WTC11 (cell line): ENCODE results near the gene STAM. TPM values are rescaled to one million over a fixed set of nuclear protein-coding genes. Genes with fewer than 3 reads are reported as not detected.

Source experiments
- ATAC-seq: fragments of 200-7000 bp; cut with Tn5 transposase; 2 replicates; pipeline ENCODE4 v1.10.0; 2021; ENCODE audit warnings: mild to moderate bottlenecking, moderate library complexity
- CTCF ChIA-PET: fragments of 300-600 bp; sonication (Branson Sonifier 250); formaldehyde crosslinking; loops from one replicate; lab custom pipeline; 2021; ENCODE audit warnings: antibody characterized with exemption; lab: Charles Lee
- POLR2A ChIA-PET: fragments of 350-600 bp; sonication (Branson Sonifier 250); formaldehyde crosslinking; loops from one replicate; lab custom pipeline; 2021; ENCODE audit warnings: antibody characterized with exemption; lab: Charles Lee
- DNase-seq: peaks from one replicate; pipeline ENCODE4 v3.0.0; 2021; ENCODE audit warnings: low spot score
- H3K27ac Mint-ChIP-seq: 2 replicates; pipeline ENCODE4 v1.8.0; 2021; ENCODE audit warnings: mixed read lengths
- H3K27me3 Mint-ChIP-seq: 2 replicates; pipeline ENCODE4 v1.8.0; 2021; ENCODE audit warnings: low read depth, mild to moderate bottlenecking, moderate library complexity, mixed read lengths
- H3K36me3 Mint-ChIP-seq: 2 replicates; pipeline ENCODE4 v1.8.0; 2021; ENCODE audit warnings: mixed read lengths
- H3K4me1 Mint-ChIP-seq: 2 replicates; pipeline ENCODE4 v1.8.0; 2022; ENCODE audit warnings: mixed read lengths
- H3K4me3 Mint-ChIP-seq: 2 replicates; pipeline ENCODE4 v1.8.0; 2021; ENCODE audit warnings: mild to moderate bottlenecking, moderate library complexity, mixed read lengths
- H3K9me3 Mint-ChIP-seq: 2 replicates; pipeline ENCODE4 v1.8.0; 2021; ENCODE audit warnings: mixed read lengths
- ATF1 ChIP-seq: sonication (generic); formaldehyde crosslinking; IDR thresholded peaks from 2 replicates; pipeline ENCODE4 v1.8.1; 2023; ENCODE audit warnings: mild to moderate bottlenecking, moderate library complexity, missing genetic modification reagents
- ELF4 ChIP-seq: sonication (generic); formaldehyde crosslinking; IDR thresholded peaks from 2 replicates; pipeline ENCODE4 v1.8.1; 2022; ENCODE audit warnings: low read depth, mild to moderate bottlenecking, moderate library complexity, missing genetic modification reagents
- ESRRA ChIP-seq: sonication (generic); formaldehyde crosslinking; IDR thresholded peaks from 2 replicates; pipeline ENCODE4 v1.8.1; 2022; ENCODE audit warnings: mild to moderate bottlenecking, missing genetic modification reagents, borderline replicate concordance
- FOXP4 ChIP-seq: sonication (generic); formaldehyde crosslinking; IDR thresholded peaks from 2 replicates; pipeline ENCODE4 v1.8.0; 2022; ENCODE audit warnings: mild to moderate bottlenecking, missing genetic modification reagents
- GRHL2 ChIP-seq: fragments of 250-450 bp; sonication (Bioruptor Pico); IDR thresholded peaks from 2 replicates; pipeline ENCODE4 v1.8.0; 2022; ENCODE audit warnings: mild to moderate bottlenecking, moderate library complexity; ENCODE audit not compliant: insufficient replicate concordance, severe bottlenecking
- GTF2I ChIP-seq: fragments of 250-450 bp; sonication (Bioruptor Pico); conservative IDR thresholded peaks from 2 replicates; pipeline ENCODE4 v1.4.0; 2021; ENCODE audit warnings: mild to moderate bottlenecking
- IRF2 ChIP-seq: sonication (generic); formaldehyde crosslinking; IDR thresholded peaks from 2 replicates; pipeline ENCODE4 v1.8.0; 2022; ENCODE audit warnings: low read depth, missing genetic modification reagents, borderline replicate concordance
- JAZF1 ChIP-seq: fragments of 250-450 bp; sonication (Bioruptor Pico); IDR thresholded peaks from 2 replicates; pipeline ENCODE4 v1.9.0; 2021; ENCODE audit warnings: moderate library complexity, mild to moderate bottlenecking, inconsistent platforms
- MXD4 ChIP-seq: fragments of 250-450 bp; sonication (Bioruptor Pico); IDR thresholded peaks from 2 replicates; pipeline ENCODE4 v1.8.0; 2021; ENCODE audit warnings: mild to moderate bottlenecking, moderate library complexity, borderline replicate concordance
- MYBL2 ChIP-seq: sonication (generic); formaldehyde crosslinking; IDR thresholded peaks from 2 replicates; pipeline ENCODE4 v1.8.1; 2023; ENCODE audit warnings: mild to moderate bottlenecking, moderate library complexity, missing genetic modification reagents
- NFYB ChIP-seq: sonication (generic); formaldehyde crosslinking; conservative IDR thresholded peaks from 2 replicates; pipeline ENCODE4 v1.8.0; 2022; ENCODE audit warnings: low read depth, missing genetic modification reagents
- NR1H2 ChIP-seq: sonication (generic); formaldehyde crosslinking; IDR thresholded peaks from 2 replicates; pipeline ENCODE4 v1.9.0; 2021; ENCODE audit warnings: mild to moderate bottlenecking, moderate library complexity, missing genetic modification reagents
- NR2C2 ChIP-seq: sonication (generic); formaldehyde crosslinking; IDR thresholded peaks from 2 replicates; pipeline ENCODE4 v1.8.0; 2022; ENCODE audit warnings: mild to moderate bottlenecking, missing genetic modification reagents
- OVOL2 ChIP-seq: fragments of 250-450 bp; sonication (Bioruptor Pico); IDR thresholded peaks from 2 replicates; pipeline ENCODE4 v1.9.0; 2021; ENCODE audit warnings: mild to moderate bottlenecking, borderline replicate concordance
- SMAD3 ChIP-seq: sonication (generic); formaldehyde crosslinking; IDR thresholded peaks from 2 replicates; pipeline ENCODE4 v1.8.0; 2022; ENCODE audit warnings: missing genetic modification reagents, mild to moderate bottlenecking, borderline replicate concordance
- TEAD1 ChIP-seq: sonication (generic); formaldehyde crosslinking; IDR thresholded peaks from 2 replicates; pipeline ENCODE4 v1.8.0; 2022; ENCODE audit warnings: mild to moderate bottlenecking, missing genetic modification reagents
- USF1 ChIP-seq: sonication (generic); formaldehyde crosslinking; IDR thresholded peaks from 2 replicates; pipeline ENCODE4 v1.8.0; 2022; ENCODE audit warnings: mild to moderate bottlenecking, missing genetic modification reagents
- ZNF121 ChIP-seq: sonication (generic); formaldehyde crosslinking; IDR thresholded peaks from 2 replicates; pipeline ENCODE4 v1.8.0; 2023; ENCODE audit warnings: missing genetic modification reagents
- ZNF138 ChIP-seq: sonication (generic); formaldehyde crosslinking; conservative IDR thresholded peaks from 2 replicates; pipeline ENCODE4 v1.8.1; 2022; ENCODE audit warnings: mild to moderate bottlenecking, moderate library complexity, missing genetic modification reagents
- ZNF423 ChIP-seq: fragments of 250-450 bp; sonication (Bioruptor Pico); IDR thresholded peaks from 2 replicates; pipeline ENCODE4 v2.1.2; 2022; ENCODE audit warnings: mild to moderate bottlenecking, moderate library complexity
- total RNA-seq: library from RNA; stranded (reverse); gene quantifications from 3 replicates; pipeline ENCODE4 v1.2.3, GENCODE V29; 2021
- TF ChIP-seq, protein P1 (sequence below): sonication (generic); formaldehyde crosslinking; IDR thresholded peaks from 2 replicates; pipeline ENCODE4 v1.8.1; 2023; ENCODE audit warnings: mild to moderate bottlenecking, missing genetic modification reagents, moderate library complexity
- TF ChIP-seq, protein P2 (sequence below): sonication (generic); formaldehyde crosslinking; IDR thresholded peaks from 2 replicates; pipeline ENCODE4 v1.8.0; 2022; ENCODE audit warnings: mild to moderate bottlenecking, missing genetic modification reagents
- TF ChIP-seq, protein P3 (sequence below): sonication (generic); formaldehyde crosslinking; IDR thresholded peaks from 2 replicates; pipeline ENCODE4 v1.8.1; 2023; ENCODE audit warnings: mild to moderate bottlenecking, missing genetic modification reagents

STAM gene
- total RNA-seq, 1 experiment from 2014 or later, result 24.2 TPM

DNA sequence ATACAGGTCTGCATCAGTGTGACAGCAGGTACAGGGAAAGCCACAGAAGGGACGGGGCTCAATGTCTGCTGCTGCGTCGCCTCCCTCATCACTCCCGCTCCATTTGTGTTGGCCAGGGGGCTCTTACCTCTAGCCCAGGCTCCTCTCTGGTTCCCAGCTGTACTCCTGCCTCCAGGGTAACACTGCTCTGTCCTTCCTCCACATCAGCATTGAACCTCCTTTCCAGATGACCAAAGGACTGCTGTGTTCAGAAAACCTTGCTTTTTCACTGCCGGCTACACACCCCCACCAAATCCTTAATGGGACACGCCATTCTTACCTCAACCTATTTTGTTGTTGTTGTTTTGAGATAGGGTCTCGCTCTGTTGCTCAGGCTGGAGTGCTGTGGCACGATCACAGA lies 105.9 kb downstream of the STAM start:
- no peaks in the 10 kb centered on the region for H3K9me3 Mint-ChIP-seq
- no peak overlapping the region for H3K27ac Mint-ChIP-seq
- no peak overlapping the region for H3K4me3 Mint-ChIP-seq
- no peaks in the 10 kb centered on the region for H3K36me3 Mint-ChIP-seq
- DNase-seq, result no peak
- ChIA-PET POLR2A (no interaction called here), CTCF (no interaction called here)
- ATAC-seq, result no peak
- H3K4me1 Mint-ChIP-seq, result no peaks in the 10 kb centered on the region
- H3K27me3 Mint-ChIP-seq, result no peaks in the 10 kb centered on the region
- TF ChIP-seq GRHL2 (CRISPR knock-in tag) (no peak), ELF4 (no peak), ESRRA (CRISPR knock-in tag) (no peak), IRF2 (CRISPR knock-in tag) (no peak), TEAD1 (CRISPR knock-in tag) (no peak), SMAD3 (CRISPR knock-in tag) (no peak), NR2C2 (CRISPR knock-in tag) (no peak), NFYB (CRISPR knock-in tag) (no peak), ZNF138 (no peak), ATF1 (CRISPR knock-in tag) (no peak), OVOL2 (CRISPR knock-in tag) (no peak), GTF2I (CRISPR knock-in tag) (no peak), MYBL2 (no peak), MXD4 (CRISPR knock-in tag) (no peak), USF1 (CRISPR knock-in tag) (no peak), NR1H2 (CRISPR knock-in tag) (no peak)
- TF ChIP-seq, protein P1, sequence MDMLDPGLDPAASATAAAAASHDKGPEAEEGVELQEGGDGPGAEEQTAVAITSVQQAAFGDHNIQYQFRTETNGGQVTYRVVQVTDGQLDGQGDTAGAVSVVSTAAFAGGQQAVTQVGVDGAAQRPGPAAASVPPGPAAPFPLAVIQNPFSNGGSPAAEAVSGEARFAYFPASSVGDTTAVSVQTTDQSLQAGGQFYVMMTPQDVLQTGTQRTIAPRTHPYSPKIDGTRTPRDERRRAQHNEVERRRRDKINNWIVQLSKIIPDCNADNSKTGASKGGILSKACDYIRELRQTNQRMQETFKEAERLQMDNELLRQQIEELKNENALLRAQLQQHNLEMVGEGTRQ (CRISPR knock-in tag), result no peak
- TF ChIP-seq, protein P2, sequence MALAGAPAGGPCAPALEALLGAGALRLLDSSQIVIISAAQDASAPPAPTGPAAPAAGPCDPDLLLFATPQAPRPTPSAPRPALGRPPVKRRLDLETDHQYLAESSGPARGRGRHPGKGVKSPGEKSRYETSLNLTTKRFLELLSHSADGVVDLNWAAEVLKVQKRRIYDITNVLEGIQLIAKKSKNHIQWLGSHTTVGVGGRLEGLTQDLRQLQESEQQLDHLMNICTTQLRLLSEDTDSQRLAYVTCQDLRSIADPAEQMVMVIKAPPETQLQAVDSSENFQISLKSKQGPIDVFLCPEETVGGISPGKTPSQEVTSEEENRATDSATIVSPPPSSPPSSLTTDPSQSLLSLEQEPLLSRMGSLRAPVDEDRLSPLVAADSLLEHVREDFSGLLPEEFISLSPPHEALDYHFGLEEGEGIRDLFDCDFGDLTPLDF, result no peak

- H3K27me3 Mint-ChIP-seq, result peaks cover 4% of the 10 kb centered on the region; the same call in 1 of the 2 replicates
- no peak within 1 kb of the TSS for H3K4me3 Mint-ChIP-seq
- no peak for DNase-seq
- TF ChIP-seq ZNF423 (CRISPR knock-in tag), result no peak
- TF ChIP-seq FOXP4 (CRISPR knock-in tag), result no peak
- TF ChIP-seq ZNF121, result no peak
- TF ChIP-seq NR1H2 (CRISPR knock-in tag), result no peak
- no peak for TF ChIP-seq JAZF1 (CRISPR knock-in tag)
- TF ChIP-seq, protein P3, sequence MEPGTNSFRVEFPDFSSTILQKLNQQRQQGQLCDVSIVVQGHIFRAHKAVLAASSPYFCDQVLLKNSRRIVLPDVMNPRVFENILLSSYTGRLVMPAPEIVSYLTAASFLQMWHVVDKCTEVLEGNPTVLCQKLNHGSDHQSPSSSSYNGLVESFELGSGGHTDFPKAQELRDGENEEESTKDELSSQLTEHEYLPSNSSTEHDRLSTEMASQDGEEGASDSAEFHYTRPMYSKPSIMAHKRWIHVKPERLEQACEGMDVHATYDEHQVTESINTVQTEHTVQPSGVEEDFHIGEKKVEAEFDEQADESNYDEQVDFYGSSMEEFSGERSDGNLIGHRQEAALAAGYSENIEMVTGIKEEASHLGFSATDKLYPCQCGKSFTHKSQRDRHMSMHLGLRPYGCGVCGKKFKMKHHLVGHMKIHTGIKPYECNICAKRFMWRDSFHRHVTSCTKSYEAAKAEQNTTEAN, result no peak
- TF ChIP-seq, all 79 proteins: peak for 0
- ChIA-PET CTCF (no interaction called here), POLR2A (no interaction called here)
- Mint-ChIP-seq H3K9me3 (no peaks in the 10 kb centered on the region), H3K27ac (no peak within 1 kb of the TSS), H3K4me1 (no peaks in the 10 kb centered on the region), H3K36me3 (no peaks in the 10 kb centered on the region)
- ATAC-seq, result no peak
Measured at GRCh38 chr10:17751781-17752445, 108.0 kb downstream of the STAM start, which contains the start of gene TMEM236. Gene TMEM236, plus strand, starts transcription at chr10:17752201. Its CDS starts 95 bp downstream, at chr10:17752296.
